Measurements from ENCODE around the gene TMEM163.
"Not testable (repeated sequence)": the region's sequence is repeated elsewhere in the genome, so short reads cannot be mapped to it uniquely, and the experiment has no call there.

Gene TMEM163

GRCh38 chr2:134499307-134499926, 219.4 kb downstream of the TMEM163 start:
- Histone ChIP-seq H3K36me3 (ENCODE audit: insufficient read depth, low read length) (no peaks in the 10 kb centered on the region), H3K27me3 (ENCODE audit: insufficient read depth, low read length) (no peaks in the 10 kb centered on the region), H3K4me3 (ENCODE audit: low read length) (no peak overlapping the region), H3K4me1 (ENCODE audit: insufficient read depth, low read length) (no peaks in the 10 kb centered on the region), H3K27ac (ENCODE audit: low read depth, low read length) (no peak overlapping the region), H3K9ac (ENCODE audit: low read depth, low read length) (no peak overlapping the region), H3K9me3 (ENCODE audit: insufficient read depth, low read depth, low read length) (no peaks in the 10 kb centered on the region)
- WGBS = 73% methylated on average over 9 of the region's 9 CpGs

DNA sequence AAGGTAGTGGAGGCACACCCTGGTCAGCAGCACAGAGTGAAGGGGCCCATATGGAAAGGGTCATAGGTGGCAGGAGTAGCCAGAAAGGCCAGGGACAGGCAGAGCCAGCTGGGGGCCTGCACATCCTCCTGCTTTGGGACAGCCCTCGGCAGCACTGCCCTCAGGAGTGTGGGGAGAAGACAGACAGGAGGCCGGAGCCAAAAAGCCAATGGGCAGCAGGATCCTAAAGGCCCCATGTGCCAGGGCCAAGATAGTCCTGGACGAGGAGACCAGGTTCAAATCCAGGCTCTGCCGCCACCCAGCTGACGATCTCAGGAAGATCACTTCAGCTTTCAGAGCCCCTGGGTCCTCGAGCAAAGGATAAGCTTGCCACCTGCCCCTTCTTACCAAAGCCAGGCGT, 220.1 kb downstream of the TMEM163 start:
- WGBS = 89% methylated on average over 7 of the region's 7 CpGs

DNA sequence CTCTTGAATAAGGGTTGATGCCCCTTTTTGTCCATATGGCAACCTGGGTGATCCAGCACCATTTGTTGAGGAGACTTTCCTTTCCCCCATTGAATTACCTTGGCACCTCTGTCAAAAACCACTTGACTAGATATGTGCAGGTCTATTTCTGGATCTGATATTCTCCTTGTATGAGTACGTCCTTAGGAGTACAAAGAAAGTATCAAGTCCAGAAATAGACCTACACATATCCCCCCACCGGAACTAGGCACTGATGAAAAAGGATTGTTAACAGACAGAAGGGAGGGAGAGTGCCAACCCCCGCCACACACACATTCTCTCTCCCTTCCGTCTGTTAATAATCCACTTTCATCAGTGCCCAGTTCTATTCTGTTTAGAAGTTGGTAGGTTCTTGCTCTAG, 225.0 kb downstream of the TMEM163 start:
- Histone ChIP-seq H3K36me3 (ENCODE audit: insufficient read depth, low read length) (no peaks in the 10 kb centered on the region), H3K4me1 (ENCODE audit: insufficient read depth, low read length) (no peaks in the 10 kb centered on the region), H3K9ac (ENCODE audit: low read depth, low read length) (no peak overlapping the region), H3K27ac (ENCODE audit: low read depth, low read length) (no peak overlapping the region), H3K4me3 (ENCODE audit: low read length) (no peak overlapping the region), H3K27me3 (ENCODE audit: insufficient read depth, low read length) (no peaks in the 10 kb centered on the region), H3K9me3 (ENCODE audit: insufficient read depth, low read depth, low read length) (no peaks in the 10 kb centered on the region)
- no CpG with 5 or more reads among the region's 4 CpGs for WGBS

More for the DNA sequence above, 220.1 kb downstream of the TMEM163 start:
- H3K36me3 ChIP-seq (ENCODE audit: insufficient read depth, low read length) = no peaks in the 10 kb centered on the region
- H3K9me3 ChIP-seq (ENCODE audit: insufficient read depth, low read depth, low read length) = no peaks in the 10 kb centered on the region
- no peaks in the 10 kb centered on the region for H3K4me1 ChIP-seq (ENCODE audit: insufficient read depth, low read length)
- no peak overlapping the region for H3K9ac ChIP-seq (ENCODE audit: low read depth, low read length)
- no peak overlapping the region for H3K4me3 ChIP-seq (ENCODE audit: low read length)
- no peak overlapping the region for H3K27ac ChIP-seq (ENCODE audit: low read depth, low read length)
- H3K27me3 ChIP-seq (ENCODE audit: insufficient read depth, low read length) = no peaks in the 10 kb centered on the region

GRCh38 chr2:134491771-134492441, 226.9 kb downstream of the TMEM163 start:
- 88% methylated on average over 9 of the region's 9 CpGs for WGBS

GRCh38 chr2:134491022-134491421, 227.8 kb downstream of the TMEM163 start:
- no peaks in the 10 kb centered on the region for H3K4me1 ChIP-seq (ENCODE audit: insufficient read depth, low read length)
- H3K27me3 ChIP-seq (ENCODE audit: insufficient read depth, low read length) = no peaks in the 10 kb centered on the region
- H3K36me3 ChIP-seq (ENCODE audit: insufficient read depth, low read length) = no peaks in the 10 kb centered on the region
- H3K27ac ChIP-seq (ENCODE audit: low read depth, low read length) = no peak overlapping the region
- H3K4me3 ChIP-seq (ENCODE audit: low read length) = no peak overlapping the region
- WGBS = 92% methylated on average over 4 of the region's 4 CpGs
- H3K9ac ChIP-seq (ENCODE audit: low read depth, low read length) = no peak overlapping the region
- H3K9me3 ChIP-seq (ENCODE audit: insufficient read depth, low read depth, low read length) = no peaks in the 10 kb centered on the region

More at GRCh38 chr2:134491771-134492441, 226.9 kb downstream of the TMEM163 start:
- no peak overlapping the region for H3K4me3 ChIP-seq (ENCODE audit: low read length)
- H3K36me3 ChIP-seq (ENCODE audit: insufficient read depth, low read length) = no peaks in the 10 kb centered on the region
- H3K9ac ChIP-seq (ENCODE audit: low read depth, low read length) = no peak overlapping the region
- H3K27me3 ChIP-seq (ENCODE audit: insufficient read depth, low read length) = no peaks in the 10 kb centered on the region
- H3K27ac ChIP-seq (ENCODE audit: low read depth, low read length) = no peak overlapping the region
- no peaks in the 10 kb centered on the region for H3K4me1 ChIP-seq (ENCODE audit: insufficient read depth, low read length)
- H3K9me3 ChIP-seq (ENCODE audit: insufficient read depth, low read depth, low read length) = no peaks in the 10 kb centered on the region

GRCh38 chr2:134490559-134490958, 228.2 kb downstream of the TMEM163 start:
- H3K4me3 ChIP-seq (ENCODE audit: low read length) = no peak overlapping the region
- no peaks in the 10 kb centered on the region for H3K27me3 ChIP-seq (ENCODE audit: insufficient read depth, low read length)
- H3K9ac ChIP-seq (ENCODE audit: low read depth, low read length) = no peak overlapping the region
- no peaks in the 10 kb centered on the region for H3K36me3 ChIP-seq (ENCODE audit: insufficient read depth, low read length)
- 95% methylated on average over 4 of the region's 4 CpGs for WGBS
- H3K27ac ChIP-seq (ENCODE audit: low read depth, low read length) = no peak overlapping the region
- H3K9me3 ChIP-seq (ENCODE audit: insufficient read depth, low read depth, low read length) = no peaks in the 10 kb centered on the region
- no peaks in the 10 kb centered on the region for H3K4me1 ChIP-seq (ENCODE audit: insufficient read depth, low read length)

DNA sequence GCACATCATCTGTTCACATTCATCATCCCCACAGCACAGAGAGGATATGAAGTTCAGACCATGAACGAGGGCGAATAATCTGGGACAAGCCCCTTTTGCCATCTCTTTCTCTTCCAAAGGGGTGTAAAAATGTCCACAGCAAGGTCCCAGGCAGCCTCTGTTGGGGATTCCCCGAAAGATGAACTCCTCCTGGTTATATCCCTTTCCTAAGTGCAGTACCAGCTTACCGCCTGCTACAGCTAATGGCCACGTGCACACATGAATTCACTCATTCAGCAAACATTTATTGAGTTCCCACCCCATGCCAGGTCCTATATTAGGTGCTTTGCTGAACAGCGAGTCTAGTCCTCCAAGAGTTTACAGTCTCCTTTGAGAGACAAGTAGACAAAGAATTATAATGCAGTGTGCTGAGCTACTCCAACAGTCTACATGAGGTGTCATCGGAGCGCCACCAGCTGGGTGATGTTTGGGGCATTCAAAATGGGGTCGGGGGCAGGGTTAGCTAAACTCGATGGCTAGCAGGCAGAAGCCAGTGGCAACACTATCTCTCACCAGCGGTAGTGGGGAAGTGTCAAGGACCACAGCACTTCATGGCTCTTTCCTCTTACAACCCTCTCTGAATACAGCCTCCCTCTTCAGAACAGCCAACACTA, 228.9 kb downstream of the TMEM163 start:
- Histone ChIP-seq H3K9me3 (ENCODE audit: insufficient read depth, low read depth, low read length) (no peaks in the 10 kb centered on the region), H3K9ac (ENCODE audit: low read depth, low read length) (no peak overlapping the region), H3K27me3 (ENCODE audit: insufficient read depth, low read length) (no peaks in the 10 kb centered on the region), H3K27ac (ENCODE audit: low read depth, low read length) (no peak overlapping the region), H3K4me1 (ENCODE audit: insufficient read depth, low read length) (no peaks in the 10 kb centered on the region), H3K4me3 (ENCODE audit: low read length) (no peak overlapping the region), H3K36me3 (ENCODE audit: insufficient read depth, low read length) (no peaks in the 10 kb centered on the region)
- 86% methylated on average over 11 of the region's 11 CpGs for WGBS

DNA sequence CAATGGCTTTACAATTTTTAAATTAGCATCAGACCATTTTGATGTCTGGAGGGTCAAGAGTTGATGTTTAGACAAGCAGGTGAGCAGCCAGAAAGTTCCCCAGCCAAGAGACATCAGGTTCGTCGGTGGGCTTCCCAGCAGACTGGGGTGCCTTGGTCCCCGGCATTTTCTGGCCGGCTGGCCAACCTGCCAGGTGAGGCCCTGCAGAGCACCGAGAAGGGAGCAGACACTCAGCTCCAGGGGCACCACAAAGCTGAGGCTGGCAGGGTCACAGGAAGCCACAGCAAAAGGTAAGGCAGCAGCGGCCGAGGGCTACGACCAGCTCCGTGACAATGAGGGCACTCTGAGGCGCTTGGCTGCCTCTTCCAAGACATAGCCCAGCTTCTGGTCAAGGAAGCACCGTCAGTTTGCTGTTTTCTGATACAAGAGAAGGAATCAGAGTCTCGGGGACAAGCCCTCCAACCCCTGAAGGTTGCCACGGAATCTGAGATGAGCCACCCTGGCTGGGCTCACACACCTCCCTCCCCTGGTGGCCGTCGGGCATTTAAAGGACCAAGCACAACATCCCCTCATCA, 235.9 kb downstream of the TMEM163 start:
- Histone ChIP-seq H3K36me3 (ENCODE audit: insufficient read depth, low read length) (no peaks in the 10 kb centered on the region), H3K27me3 (ENCODE audit: insufficient read depth, low read length) (no peaks in the 10 kb centered on the region), H3K4me1 (ENCODE audit: insufficient read depth, low read length) (no peaks in the 10 kb centered on the region), H3K27ac (ENCODE audit: low read depth, low read length) (no peak overlapping the region), H3K9ac (ENCODE audit: low read depth, low read length) (no peak overlapping the region), H3K9me3 (ENCODE audit: insufficient read depth, low read depth, low read length) (no peaks in the 10 kb centered on the region), H3K4me3 (ENCODE audit: low read length) (no peak overlapping the region)
- WGBS = 89% methylated on average over 15 of the region's 15 CpGs

- Histone ChIP-seq H3K27me3 (ENCODE audit: insufficient read depth, low read length) (no peaks in the 10 kb centered on the region), H3K9ac (ENCODE audit: low read depth, low read length) (no peak overlapping the region), H3K9me3 (ENCODE audit: insufficient read depth, low read depth, low read length) (no peaks in the 10 kb centered on the region), H3K36me3 (ENCODE audit: insufficient read depth, low read length) (no peaks in the 10 kb centered on the region), H3K27ac (ENCODE audit: low read depth, low read length) (no peak overlapping the region), H3K4me3 (ENCODE audit: low read length) (no peak overlapping the region), H3K4me1 (ENCODE audit: insufficient read depth, low read length) (no peaks in the 10 kb centered on the region)
- WGBS = 93% methylated on average over 5 of the region's 6 CpGs
These were observed 236.6 kb downstream of the TMEM163 start for GRCh38 chr2:134482131-134482723.

DNA sequence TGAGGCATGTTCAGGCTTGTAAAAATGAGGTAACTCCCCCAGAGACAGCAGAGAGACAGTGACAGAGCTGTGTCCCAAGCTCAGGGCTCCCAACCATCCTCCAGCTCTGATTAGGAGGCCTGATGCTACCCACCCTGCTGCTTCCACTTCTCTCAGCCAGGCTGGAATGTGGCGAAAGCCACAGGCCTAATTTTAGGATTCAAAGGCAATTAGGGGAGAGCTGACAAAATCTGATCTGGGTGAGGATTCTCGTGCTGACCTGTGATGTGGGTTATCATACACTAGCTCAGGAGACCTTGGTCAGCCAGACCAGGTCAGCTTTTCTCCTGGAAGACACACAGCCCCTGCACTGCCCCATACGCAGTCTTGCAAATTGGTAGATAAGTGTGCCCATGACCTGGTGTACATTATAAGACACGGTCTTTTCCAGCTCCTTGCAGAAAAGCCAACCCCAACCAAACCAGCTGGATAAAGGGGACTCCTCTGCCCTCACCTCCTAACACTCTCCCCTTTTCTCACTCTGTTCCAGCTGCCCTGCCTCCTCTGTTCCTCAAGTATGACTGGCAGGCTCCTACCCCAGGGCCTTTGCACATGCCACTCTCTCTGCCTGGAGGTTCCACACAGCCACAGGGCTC, 239.0 kb downstream of the TMEM163 start:
- Histone ChIP-seq H3K9me3 (ENCODE audit: insufficient read depth, low read depth, low read length) (no peaks in the 10 kb centered on the region), H3K27ac (ENCODE audit: low read depth, low read length) (no peak overlapping the region), H3K9ac (ENCODE audit: low read depth, low read length) (no peak overlapping the region), H3K27me3 (ENCODE audit: insufficient read depth, low read length) (no peaks in the 10 kb centered on the region), H3K4me1 (ENCODE audit: insufficient read depth, low read length) (no peaks in the 10 kb centered on the region), H3K36me3 (ENCODE audit: insufficient read depth, low read length) (no peaks in the 10 kb centered on the region), H3K4me3 (ENCODE audit: low read length) (no peak overlapping the region)
- 92% methylated on average over 4 of the region's 4 CpGs for WGBS

DNA sequence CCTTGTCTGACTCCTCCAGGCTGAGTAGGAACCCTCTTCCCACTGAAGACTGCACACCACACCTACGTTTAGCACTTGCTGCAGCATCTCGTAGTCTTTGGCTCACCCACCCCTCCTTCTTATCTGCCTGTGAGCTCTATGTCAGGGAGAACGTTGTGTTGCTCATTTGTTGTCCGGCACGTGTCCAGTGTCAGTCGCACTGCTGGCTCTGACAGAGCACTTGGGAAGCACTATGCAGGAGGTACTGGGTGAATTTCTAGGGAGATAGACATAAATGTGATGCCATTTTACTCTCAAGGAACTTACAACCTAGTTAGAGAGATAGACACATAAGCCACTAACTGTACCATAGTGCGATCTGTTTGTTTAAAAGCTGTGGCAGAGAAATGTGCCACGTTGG, 241.8 kb downstream of the TMEM163 start:
- not testable (repeated sequence) for H3K9ac ChIP-seq (ENCODE audit: low read depth, low read length); H3K27ac ChIP-seq (ENCODE audit: low read depth, low read length); H3K36me3 ChIP-seq (ENCODE audit: insufficient read depth, low read length); H3K27me3 ChIP-seq (ENCODE audit: insufficient read depth, low read length); H3K4me3 ChIP-seq (ENCODE audit: low read length); H3K4me1 ChIP-seq (ENCODE audit: insufficient read depth, low read length); H3K9me3 ChIP-seq (ENCODE audit: insufficient read depth, low read depth, low read length)
- 90% methylated on average over 8 of the region's 8 CpGs for WGBS

Measured in HUES64 (cell line).